ENCODE data around the gene TRMO. TPM values are rescaled to one million over a fixed set of nuclear protein-coding genes. Genes with fewer than 3 reads are reported as not detected.

Gene TRMO
- total and polyA plus RNA-seq, 2 of the 8 experiments (the other 6 are each of a cell fraction or from before 2014, with no cell fraction given): 4.6 to 5.6 TPM

DNA sequence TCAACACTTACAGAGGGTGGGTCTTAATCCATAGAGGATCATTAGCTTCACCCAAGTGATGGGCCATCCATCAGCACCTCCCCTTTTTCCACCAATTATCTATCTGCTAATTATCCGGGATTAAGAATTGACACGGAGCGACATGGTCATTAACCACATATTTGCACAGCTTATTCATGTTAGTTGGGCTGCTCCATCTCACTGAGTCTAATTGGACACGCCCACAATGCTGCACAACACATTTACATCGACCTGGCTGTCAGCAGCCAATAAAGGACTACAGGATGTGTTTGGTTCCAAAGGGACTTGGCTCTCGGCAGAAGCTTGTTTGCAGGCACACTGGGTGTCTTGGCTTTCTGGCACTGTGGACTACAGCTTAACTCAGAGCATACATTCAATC lies 47.7 kb downstream of the TRMO start (continued):
- TF ChIP-seq ATF2 (IDR thresholded peaks at IDR 0.05; ENCODE audit: low read length): no peak
- no peak for TF ChIP-seq SRF (IDR thresholded peaks at IDR 0.05; ENCODE audit: low read depth, low read length)
- no peak for TF ChIP-seq CBX8 (IDR thresholded peaks at IDR 0.05; ENCODE audit: borderline replicate concordance, low read depth, low read length)
- TF ChIP-seq, protein P1, sequence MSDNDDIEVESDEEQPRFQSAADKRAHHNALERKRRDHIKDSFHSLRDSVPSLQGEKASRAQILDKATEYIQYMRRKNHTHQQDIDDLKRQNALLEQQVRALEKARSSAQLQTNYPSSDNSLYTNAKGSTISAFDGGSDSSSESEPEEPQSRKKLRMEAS (IDR thresholded peaks at IDR 0.05): no peak
- no peak for TF ChIP-seq USF2 (IDR thresholded peaks at IDR 0.05; ENCODE audit: low read length)
- TF ChIP-seq HDAC6 (IDR thresholded peaks at IDR 0.05; ENCODE audit: low read depth, low read length): no peak

Data from H1 (cell line).